Prostate gland (tissue), 2 donors: ENCODE measurements around the gene HDAC4.

Experiments used
- CTCF ChIP-seq, 4 experiments: fragments of 200-600 bp in 2 of 4; fragments of 450-650 bp in 2 of 4; sonication (generic) in 2 of 4; IDR thresholded peaks; 1 replicate in 3 of 4; 2 replicates in 1 of 4; pipeline ENCODE4 v1.5.1; 2016 to 2019; ENCODE audit warnings: antibody characterized with exemption in 4 of 4, mild to moderate bottlenecking in 2 of 4, moderate library complexity in 2 of 4
- POLR2AphosphoS5 ChIP-seq: sonication (generic); formaldehyde crosslinking; IDR thresholded peaks from one replicate; pipeline ENCODE4 v1.6.1; 2017; ENCODE audit warnings: antibody characterized with exemption

GRCh38 chr2:239380831-239381708 lies 19.8 kb downstream of the HDAC4 start:
- TF ChIP-seq POLR2AphosphoS5 (no peak), CTCF (IDR thresholded peaks at IDR 0.05) (no peak)
